Mesenchymal stem cell (in vitro differentiated cells and primary cell): Measurements from ENCODE around the gene TMEM63B.

Source experiments
- DNase-seq: peaks from one replicate; pipeline ENCODE4 v3.0.0-alpha.2; 2013
- H2AFZ ChIP-seq: one replicate; pipeline ENCODE4 v1.6.1; 2013; ENCODE audit warnings: low read depth, mild to moderate bottlenecking, control low read depth, inconsistent platforms, low read length, moderate library complexity
- H2AK5ac ChIP-seq: 2 replicates; pipeline ENCODE4 v1.6.1; 2013; ENCODE audit warnings: low read length, moderate library complexity, mild to moderate bottlenecking, inconsistent platforms; ENCODE audit not compliant: severe bottlenecking
- H2BK120ac ChIP-seq: one replicate; pipeline ENCODE4 v1.6.1; 2013; ENCODE audit warnings: low read depth, mild to moderate bottlenecking, inconsistent platforms, low read length, moderate library complexity
- H2BK12ac ChIP-seq, 2 experiments: one replicate each; pipeline ENCODE4 v1.6.1; 2013; ENCODE audit warnings: inconsistent platforms in 2 of 2, low read length in 2 of 2, mild to moderate bottlenecking in 2 of 2, moderate library complexity in 2 of 2, control low read depth in 1 of 2
- H2BK15ac ChIP-seq: one replicate; pipeline ENCODE4 v1.6.1; 2013; ENCODE audit warnings: mild to moderate bottlenecking, low read depth, inconsistent platforms; ENCODE audit not compliant: poor library complexity, severe bottlenecking
- H2BK5ac ChIP-seq: 2 replicates; pipeline ENCODE4 v1.6.1; 2013; ENCODE audit warnings: low read depth, mild to moderate bottlenecking, low read length, control low read depth, inconsistent platforms; ENCODE audit not compliant: poor library complexity, severe bottlenecking
- H3K14ac ChIP-seq, 2 experiments: one replicate each; pipeline ENCODE4 v1.6.1; 2013; ENCODE audit warnings: inconsistent platforms in 2 of 2, low read length in 2 of 2, control low read depth in 1 of 2, mild to moderate bottlenecking in 1 of 2, moderate library complexity in 1 of 2
- H3K18ac ChIP-seq, 2 experiments: one replicate each; pipeline ENCODE4 v1.6.1; 2013; ENCODE audit warnings: inconsistent platforms in 2 of 2, low read length in 2 of 2, control low read depth in 1 of 2, low read depth in 1 of 2, mild to moderate bottlenecking in 1 of 2
- H3K23ac ChIP-seq, 2 experiments: one replicate each; pipeline ENCODE4 v1.6.1; 2013; ENCODE audit warnings: inconsistent platforms in 2 of 2, low read length in 2 of 2, mild to moderate bottlenecking in 2 of 2, moderate library complexity in 2 of 2, control low read depth in 1 of 2
- H3K27ac ChIP-seq: 2 replicates; pipeline ENCODE4 v1.5.1; 2013; ENCODE audit warnings: mild to moderate bottlenecking, moderate library complexity, low read length, control low read depth, inconsistent platforms; ENCODE audit not compliant: poor library complexity, severe bottlenecking
- H3K27me3 ChIP-seq, 2 experiments: 2 replicates each; pipeline versions ENCODE4 v1.6.1 to v1.7.0; 2013; ENCODE audit warnings: low read length in 2 of 2, mild to moderate bottlenecking in 2 of 2, moderate library complexity in 2 of 2, control low read depth in 1 of 2, inconsistent platforms in 1 of 2; ENCODE audit not compliant: control insufficient read depth in 1 of 2, insufficient read depth in 1 of 2
- H3K36me3 ChIP-seq, 2 experiments: 2 replicates each; pipeline versions ENCODE4 v1.6.1 to v1.7.0; 2013; ENCODE audit warnings: low read length in 2 of 2, control low read depth in 1 of 2, inconsistent platforms in 1 of 2, low read depth in 1 of 2, mild to moderate bottlenecking in 1 of 2; ENCODE audit not compliant: insufficient read depth in 2 of 2, control insufficient read depth in 1 of 2
- H3K4ac ChIP-seq, 2 experiments: one replicate each; pipeline ENCODE4 v1.6.1; 2013; ENCODE audit warnings: inconsistent platforms in 2 of 2, low read length in 2 of 2, mild to moderate bottlenecking in 2 of 2, moderate library complexity in 2 of 2, control low read depth in 1 of 2, low read depth in 1 of 2
- H3K4me1 ChIP-seq: 2 replicates; pipeline ENCODE4 v1.6.1; 2013; ENCODE audit warnings: low read depth, low read length, control low read depth; ENCODE audit not compliant: control insufficient read depth, insufficient read depth
- H3K4me2 ChIP-seq: 2 replicates; pipeline ENCODE4 v1.6.1; 2013; ENCODE audit warnings: low read length, mild to moderate bottlenecking, inconsistent platforms; ENCODE audit not compliant: poor library complexity, severe bottlenecking
- H3K4me3 ChIP-seq, 2 experiments: 2 replicates each; pipeline versions ENCODE4 v1.5.1 to v1.7.0; 2013; ENCODE audit warnings: low read length in 2 of 2, mild to moderate bottlenecking in 2 of 2, control low read depth in 1 of 2, low read depth in 1 of 2; ENCODE audit not compliant: insufficient read depth in 1 of 2
- H3K79me1 ChIP-seq: replicated peaks from 2 replicates; pipeline ENCODE4 v1.6.1; 2013; ENCODE audit warnings: mild to moderate bottlenecking, control low read depth, low read length, inconsistent platforms; ENCODE audit not compliant: poor library complexity, severe bottlenecking
- H3K9ac ChIP-seq: 2 replicates; pipeline ENCODE4 v1.7.0; 2013; ENCODE audit warnings: mild to moderate bottlenecking, low read length, moderate library complexity
- H3K9me3 ChIP-seq: 2 replicates; pipeline ENCODE4 v1.7.0; 2013; ENCODE audit warnings: mild to moderate bottlenecking, low read length; ENCODE audit not compliant: control insufficient read depth
- H4K8ac ChIP-seq: one replicate; pipeline ENCODE4 v1.6.1; 2013; ENCODE audit warnings: inconsistent platforms, mild to moderate bottlenecking, low read length, moderate library complexity
- H4K91ac ChIP-seq: one replicate; pipeline ENCODE4 v1.6.1; 2013; ENCODE audit warnings: mild to moderate bottlenecking, low read length, inconsistent platforms
- WGBS: methylation state at CpG from one replicate; pipeline ENCODE4 v1.1.7; 2013; ENCODE audit warnings: mixed read lengths; 5-methylcytosine and 5-hydroxymethylcytosine counted together

TMEM63B gene

DNA sequence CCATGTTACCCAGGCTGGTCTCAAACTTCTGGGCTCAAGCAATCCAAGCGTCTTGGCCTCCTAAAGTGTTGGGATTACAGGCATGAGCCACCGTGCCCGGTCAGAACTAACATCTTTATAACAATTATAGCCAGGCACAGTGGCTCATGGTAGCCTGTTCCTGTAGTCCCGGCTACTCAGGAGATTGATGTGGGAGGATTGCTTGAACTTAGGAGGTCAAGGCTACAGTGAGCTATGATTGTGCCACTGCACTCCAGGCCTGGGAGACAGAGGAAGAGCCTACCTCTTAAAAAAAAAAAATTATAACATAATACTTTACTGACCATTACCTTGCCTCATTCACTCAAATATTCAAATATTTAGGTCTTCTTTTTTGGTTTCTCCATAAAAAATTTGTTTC, 72.5 kb downstream of the TMEM63B start:
- Histone ChIP-seq H2AFZ (no peak overlapping the region), H3K4ac (no peak overlapping the region), H3K27me3 (no peaks in the 10 kb centered on the region), H3K4me3 (no peak overlapping the region), H3K23ac (no peak overlapping the region), H3K36me3 (no peaks in the 10 kb centered on the region), H3K79me1 (no peaks in the 10 kb centered on the region), H2AK5ac (no peak overlapping the region), H2BK120ac (no peak overlapping the region), H3K27ac (no peak overlapping the region), H2BK5ac (no peak overlapping the region), H3K9ac (no peak overlapping the region), H3K4me2 (no peak overlapping the region), H4K8ac (no peak overlapping the region), H3K14ac (no peak overlapping the region), H4K91ac (no peak overlapping the region), H3K4me1 (peaks cover 12% of the 10 kb centered on the region), H3K18ac (no peak overlapping the region), H2BK12ac (no peak overlapping the region), H3K9me3 (no peaks in the 10 kb centered on the region), H2BK15ac (no peak overlapping the region)
- DNase-seq = no peak
- 92% methylated on average over 4 of the region's 4 CpGs for WGBS

- H3K4me1 ChIP-seq = peaks cover 12% of the 10 kb centered on the region
- no peaks in the 10 kb centered on the region for H3K27me3 ChIP-seq
- H2AK5ac ChIP-seq = no peak overlapping the region
- H2BK15ac ChIP-seq = no peak overlapping the region
- H3K4me3 ChIP-seq = no peak overlapping the region
- WGBS = 69% methylated on average over 3 of the region's 3 CpGs
- H3K9ac ChIP-seq = no peak overlapping the region
- H3K4me2 ChIP-seq = no peak overlapping the region
- no peaks in the 10 kb centered on the region for H3K9me3 ChIP-seq
- no peaks in the 10 kb centered on the region for H3K79me1 ChIP-seq
- H3K23ac ChIP-seq = no peak overlapping the region
- no peak overlapping the region for H2BK5ac ChIP-seq
- no peak for DNase-seq
- H2BK12ac ChIP-seq = no peak overlapping the region
- no peak overlapping the region for H3K4ac ChIP-seq
- no peak overlapping the region for H3K18ac ChIP-seq
- H2BK120ac ChIP-seq = no peak overlapping the region
- H4K91ac ChIP-seq = no peak overlapping the region
- H2AFZ ChIP-seq = no peak overlapping the region
- no peak overlapping the region for H3K14ac ChIP-seq
- H3K36me3 ChIP-seq = no peaks in the 10 kb centered on the region
- no peak overlapping the region for H4K8ac ChIP-seq
- H3K27ac ChIP-seq = no peak overlapping the region
Observed at GRCh38 chr6:44201200-44201599, 73.8 kb downstream of the TMEM63B start.

DNA sequence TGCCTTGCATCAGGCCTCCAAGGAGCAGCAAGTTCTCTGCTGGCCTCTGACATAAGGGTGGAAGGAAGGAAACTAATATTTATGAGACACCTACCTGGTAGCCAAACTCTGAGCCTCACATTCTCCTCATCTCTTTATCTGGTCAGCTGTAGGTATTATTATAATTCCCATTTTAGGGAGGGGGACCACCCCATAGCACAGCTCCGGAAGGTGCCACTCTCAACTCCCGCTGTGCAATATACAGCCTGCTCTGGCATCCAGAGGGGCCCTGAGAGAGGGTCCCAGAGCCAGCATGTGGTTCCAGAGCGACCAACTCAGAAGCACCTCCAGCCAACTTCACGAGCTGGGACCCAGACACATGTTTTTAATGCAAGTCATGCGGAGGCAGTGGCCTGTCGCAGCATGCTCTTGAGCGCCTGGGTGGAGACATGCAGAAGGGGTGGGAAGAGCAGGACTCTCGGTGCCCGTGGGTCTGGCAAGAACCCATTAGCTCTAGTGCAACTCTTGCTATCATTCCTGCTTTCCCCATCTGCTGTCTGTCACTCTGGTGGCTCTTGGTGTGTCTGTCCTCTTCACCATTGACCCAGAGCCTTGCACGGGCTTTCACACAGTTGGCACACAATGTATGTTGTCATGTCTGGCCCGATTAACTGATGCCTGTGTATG, 74.4 kb downstream of the TMEM63B start:
- Histone ChIP-seq H2AFZ (no peak overlapping the region), H2BK5ac (no peak overlapping the region), H2BK12ac (no peak overlapping the region), H2BK120ac (no peak overlapping the region), H2AK5ac (no peak overlapping the region), H3K9ac (no peak overlapping the region), H3K79me1 (no peaks in the 10 kb centered on the region), H2BK15ac (no peak overlapping the region), H3K4me2 (no peak overlapping the region), H4K91ac (no peak overlapping the region), H3K27me3 (no peaks in the 10 kb centered on the region), H3K14ac (no peak overlapping the region), H4K8ac (no peak overlapping the region), H3K4me1 (peaks cover 12% of the 10 kb centered on the region), H3K4ac (no peak overlapping the region), H3K36me3 (no peaks in the 10 kb centered on the region), H3K18ac (no peak overlapping the region), H3K4me3 (no peak overlapping the region), H3K23ac (no peak overlapping the region), H3K9me3 (no peaks in the 10 kb centered on the region), H3K27ac (no peak overlapping the region)
- DNase-seq = no peak
- WGBS = 87% methylated on average over 11 of the region's 11 CpGs

DNA sequence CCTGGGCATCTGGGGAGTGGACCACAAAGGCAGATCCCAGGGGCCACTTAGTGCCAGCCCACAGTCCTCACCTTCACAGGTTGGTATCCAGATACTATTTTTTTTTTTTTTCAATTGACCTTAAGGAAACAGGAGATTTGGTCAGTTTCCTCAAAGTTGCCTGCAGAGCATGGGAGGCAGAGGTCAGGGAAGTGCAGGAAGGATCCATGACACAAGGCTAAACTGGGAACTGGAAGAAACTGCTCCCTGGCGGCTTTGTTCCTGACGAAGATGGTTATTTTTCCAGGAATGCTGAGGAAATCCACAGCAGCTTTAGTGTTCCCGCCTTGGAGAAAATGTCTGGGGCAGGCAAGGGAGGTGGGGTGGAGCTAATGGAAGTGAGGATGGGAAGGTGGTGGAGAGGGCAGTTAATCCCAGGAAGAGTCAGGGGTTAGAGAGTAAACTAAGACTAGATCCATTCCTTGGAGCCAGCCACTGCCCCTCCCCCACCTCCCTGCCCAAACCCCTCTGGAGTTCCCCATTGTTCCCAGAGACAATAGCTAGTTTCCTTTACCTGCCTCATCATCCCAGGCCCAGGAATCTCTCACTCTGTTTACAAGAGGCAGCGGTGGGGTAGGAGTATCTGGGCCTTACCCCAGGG, 75.1 kb downstream of the TMEM63B start:
- no peak overlapping the region for H2AK5ac ChIP-seq
- no peak overlapping the region for H3K4me3 ChIP-seq
- no peak overlapping the region for H3K14ac ChIP-seq
- H3K79me1 ChIP-seq = no peaks in the 10 kb centered on the region
- H3K9ac ChIP-seq = no peak overlapping the region
- no peak overlapping the region for H3K27ac ChIP-seq
- H3K9me3 ChIP-seq = no peaks in the 10 kb centered on the region
- no peak overlapping the region for H2BK12ac ChIP-seq
- no peak overlapping the region for H2BK5ac ChIP-seq
- no peak overlapping the region for H2BK15ac ChIP-seq
- H3K27me3 ChIP-seq = no peaks in the 10 kb centered on the region
- no peak for DNase-seq
- H3K18ac ChIP-seq = no peak overlapping the region
- H3K4ac ChIP-seq = no peak overlapping the region
- H3K4me2 ChIP-seq = no peak overlapping the region
- H2AFZ ChIP-seq = no peak overlapping the region
- H3K36me3 ChIP-seq = no peaks in the 10 kb centered on the region
- no peak overlapping the region for H3K23ac ChIP-seq
- no peak overlapping the region for H4K8ac ChIP-seq
- H2BK120ac ChIP-seq = no peak overlapping the region
- H3K4me1 ChIP-seq = peaks cover 12% of the 10 kb centered on the region
- WGBS = 76% methylated on average over 4 of the region's 4 CpGs
- no peak overlapping the region for H4K91ac ChIP-seq
